Kidney epithelial cell (primary cell): Measurements from ENCODE around the gene TVP23C. TPM values are rescaled to one million over a fixed set of nuclear protein-coding genes. Genes with fewer than 3 reads are reported as not detected.

Source experiments
- DNase-seq: peaks from one replicate; pipeline ENCODE4 v3.0.0-alpha.2; 2010; ENCODE audit warnings: low read depth
- H3K27me3 ChIP-seq: 2 replicates; pipeline ENCODE4 v1.6.0; 2011; ENCODE audit warnings: low read length; ENCODE audit not compliant: control insufficient read depth, insufficient read depth
- H3K36me3 ChIP-seq: 2 replicates; pipeline ENCODE4 v1.5.1; 2011; ENCODE audit warnings: low read length; ENCODE audit not compliant: control insufficient read depth, insufficient read depth
- H3K4me3 ChIP-seq: 2 replicates; pipeline ENCODE4 v1.5.1; 2011; ENCODE audit warnings: low read depth, mild to moderate bottlenecking, control low read depth, low read length
- total RNA-seq: library from RNA; depleted of rRNA; stranded (reverse); fragments of >200 nt; gene quantifications from 2 replicates; pipeline ENCODE4 v1.2.3, GENCODE V29; 2015
- TF ChIP-seq, protein P1 (sequence below): IDR thresholded peaks from 2 replicates; pipeline ENCODE4 v1.5.1; 2011; ENCODE audit warnings: mild to moderate bottlenecking, moderate library complexity, low read length, control low read depth, inconsistent platforms; ENCODE audit not compliant: insufficient read depth, poor library complexity, severe bottlenecking

TVP23C gene
- total RNA-seq, 1 donor from 2014 or later: 8.1 TPM

DNA sequence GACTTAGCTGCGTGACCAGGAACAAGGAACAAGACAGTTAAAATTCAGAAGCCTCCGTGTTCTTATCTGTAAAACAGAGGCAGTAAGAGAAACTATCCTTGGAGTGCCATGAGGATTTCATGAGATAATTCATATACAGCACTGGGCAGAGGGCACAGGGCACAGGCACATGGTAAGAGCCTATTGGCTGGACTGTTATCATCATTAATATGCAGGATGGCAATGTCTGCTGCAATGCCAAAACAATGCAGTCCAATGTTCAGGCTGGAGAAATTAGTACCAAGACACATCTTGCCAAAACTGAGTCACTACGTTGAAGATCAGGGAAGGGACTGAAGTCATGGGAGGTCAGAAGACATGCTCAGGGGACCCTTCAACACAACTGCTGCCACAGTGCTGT is 109.5 kb downstream of the TVP23C start:
- H3K4me3 ChIP-seq: no peak overlapping the region
- TF ChIP-seq, protein P1, sequence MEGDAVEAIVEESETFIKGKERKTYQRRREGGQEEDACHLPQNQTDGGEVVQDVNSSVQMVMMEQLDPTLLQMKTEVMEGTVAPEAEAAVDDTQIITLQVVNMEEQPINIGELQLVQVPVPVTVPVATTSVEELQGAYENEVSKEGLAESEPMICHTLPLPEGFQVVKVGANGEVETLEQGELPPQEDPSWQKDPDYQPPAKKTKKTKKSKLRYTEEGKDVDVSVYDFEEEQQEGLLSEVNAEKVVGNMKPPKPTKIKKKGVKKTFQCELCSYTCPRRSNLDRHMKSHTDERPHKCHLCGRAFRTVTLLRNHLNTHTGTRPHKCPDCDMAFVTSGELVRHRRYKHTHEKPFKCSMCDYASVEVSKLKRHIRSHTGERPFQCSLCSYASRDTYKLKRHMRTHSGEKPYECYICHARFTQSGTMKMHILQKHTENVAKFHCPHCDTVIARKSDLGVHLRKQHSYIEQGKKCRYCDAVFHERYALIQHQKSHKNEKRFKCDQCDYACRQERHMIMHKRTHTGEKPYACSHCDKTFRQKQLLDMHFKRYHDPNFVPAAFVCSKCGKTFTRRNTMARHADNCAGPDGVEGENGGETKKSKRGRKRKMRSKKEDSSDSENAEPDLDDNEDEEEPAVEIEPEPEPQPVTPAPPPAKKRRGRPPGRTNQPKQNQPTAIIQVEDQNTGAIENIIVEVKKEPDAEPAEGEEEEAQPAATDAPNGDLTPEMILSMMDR: no peak

DNA sequence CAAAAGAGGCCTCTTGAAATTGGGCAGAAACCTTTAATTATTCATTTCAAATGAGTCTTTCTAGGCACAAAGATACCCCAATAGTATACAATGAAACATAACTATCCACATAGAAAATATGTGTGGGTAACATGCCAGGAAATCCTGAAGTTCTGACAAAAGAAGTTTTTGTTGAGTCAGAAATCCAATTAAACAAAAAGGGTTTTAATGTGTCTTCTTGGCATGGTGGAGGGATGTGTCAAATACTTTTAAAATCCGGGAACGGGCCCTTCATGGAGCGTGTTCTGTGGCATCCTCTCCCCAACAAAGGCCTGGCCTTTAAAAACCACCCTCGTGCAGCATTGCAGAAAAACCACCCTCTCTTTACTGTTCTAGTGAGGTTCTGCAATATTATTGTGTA is 110.0 kb downstream of the TVP23C start:
- H3K36me3 ChIP-seq: no peaks in the 10 kb centered on the region
- TF ChIP-seq, protein P1: no peak
- H3K27me3 ChIP-seq: no peaks in the 10 kb centered on the region
- DNase-seq: no peak
- H3K4me3 ChIP-seq: no peak overlapping the region

More for the DNA sequence above, 109.5 kb downstream of the TVP23C start:
- H3K27me3 ChIP-seq: no peaks in the 10 kb centered on the region
- no peak for DNase-seq
- no peaks in the 10 kb centered on the region for H3K36me3 ChIP-seq

DNA sequence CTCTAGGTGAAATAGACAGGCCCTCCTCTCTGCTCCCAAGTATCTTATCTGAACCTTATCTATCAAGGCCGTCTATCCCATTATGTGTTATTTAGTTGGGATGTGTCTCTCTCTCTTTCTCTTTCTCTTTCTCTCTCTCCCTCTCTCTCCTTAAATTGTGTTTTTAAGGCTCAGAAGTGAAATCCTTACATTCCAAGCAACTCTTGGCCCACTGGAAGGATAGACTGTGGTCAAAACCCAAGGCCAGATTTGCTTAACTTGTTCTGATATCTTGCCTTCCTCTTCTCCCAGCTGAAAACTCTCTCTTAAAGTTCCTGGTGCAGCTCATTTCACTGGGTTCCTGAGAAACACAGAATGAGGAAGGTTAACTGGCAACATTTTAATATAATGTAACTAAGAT is 110.5 kb downstream of the TVP23C start:
- no peak for DNase-seq
- no peaks in the 10 kb centered on the region for H3K27me3 ChIP-seq
- H3K4me3 ChIP-seq: no peak overlapping the region
- TF ChIP-seq, protein P1: no peak
- H3K36me3 ChIP-seq: no peaks in the 10 kb centered on the region

Other genes with a start within 250 kb of the TVP23C start
- gene TEKT3, start 221.9 kb downstream of the TVP23C start, total RNA-seq: not detected in 2 replicates
- 2.2 and 3.6 TPM in 2 replicates for gene CDRT4, start 95.9 kb downstream of the TVP23C start, total RNA-seq
- 0.41 and 0.84 TPM in 2 replicates for gene FBXW10B, start 56.2 kb upstream of the TVP23C start, total RNA-seq
- 69.1 TPM in 2 replicates for gene TRIM16, start 120.8 kb upstream of the TVP23C start, total RNA-seq
- gene ZNF286A, start 136.3 kb upstream of the TVP23C start, total RNA-seq: 33.7 and 62.2 TPM in 2 replicates
- gene TBC1D26, start 168.8 kb upstream of the TVP23C start, total RNA-seq: not detected in 2 replicates